ENCODE data around the gene OVCH1. TPM values are rescaled to one million over a fixed set of nuclear protein-coding genes. Genes with fewer than 3 reads are reported as not detected.

The OVCH1 gene
- total RNA-seq, 1 donor from 2014 or later: not detected

DNA sequence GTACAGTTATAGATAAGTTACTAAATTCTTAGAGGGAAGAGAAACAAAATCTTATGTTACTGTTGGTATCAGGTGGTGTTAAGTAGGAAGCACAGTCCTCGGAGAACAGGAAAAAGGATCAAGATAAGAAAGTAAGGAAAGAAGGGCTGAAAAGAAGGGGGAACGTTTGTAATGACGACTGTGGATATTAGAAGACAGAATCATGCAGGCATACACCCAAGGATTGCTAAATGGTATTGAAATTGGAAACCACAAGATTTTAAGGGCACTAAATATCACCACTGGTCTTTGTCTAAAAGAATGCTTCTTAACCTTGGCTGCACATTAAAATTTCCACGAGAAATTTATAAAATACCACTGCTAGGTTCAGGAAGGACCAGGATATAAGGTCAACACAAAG, 82.4 kb downstream of the OVCH1 start:
- no peak overlapping the region for H3K9ac ChIP-seq
- no peaks in the 10 kb centered on the region for H4K20me1 ChIP-seq (ENCODE audit: low read depth)
- H3K4me1 Mint-ChIP-seq: no peaks in the 10 kb centered on the region
- TF ChIP-seq, protein P1, sequence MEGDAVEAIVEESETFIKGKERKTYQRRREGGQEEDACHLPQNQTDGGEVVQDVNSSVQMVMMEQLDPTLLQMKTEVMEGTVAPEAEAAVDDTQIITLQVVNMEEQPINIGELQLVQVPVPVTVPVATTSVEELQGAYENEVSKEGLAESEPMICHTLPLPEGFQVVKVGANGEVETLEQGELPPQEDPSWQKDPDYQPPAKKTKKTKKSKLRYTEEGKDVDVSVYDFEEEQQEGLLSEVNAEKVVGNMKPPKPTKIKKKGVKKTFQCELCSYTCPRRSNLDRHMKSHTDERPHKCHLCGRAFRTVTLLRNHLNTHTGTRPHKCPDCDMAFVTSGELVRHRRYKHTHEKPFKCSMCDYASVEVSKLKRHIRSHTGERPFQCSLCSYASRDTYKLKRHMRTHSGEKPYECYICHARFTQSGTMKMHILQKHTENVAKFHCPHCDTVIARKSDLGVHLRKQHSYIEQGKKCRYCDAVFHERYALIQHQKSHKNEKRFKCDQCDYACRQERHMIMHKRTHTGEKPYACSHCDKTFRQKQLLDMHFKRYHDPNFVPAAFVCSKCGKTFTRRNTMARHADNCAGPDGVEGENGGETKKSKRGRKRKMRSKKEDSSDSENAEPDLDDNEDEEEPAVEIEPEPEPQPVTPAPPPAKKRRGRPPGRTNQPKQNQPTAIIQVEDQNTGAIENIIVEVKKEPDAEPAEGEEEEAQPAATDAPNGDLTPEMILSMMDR (IDR thresholded peaks at IDR 0.05): no peak
- no peak for TF ChIP-seq EZH2phosphoT487 (IDR thresholded peaks at IDR 0.05)
- no peak for TF ChIP-seq EZH2 (IDR thresholded peaks at IDR 0.05)
- H2AFZ ChIP-seq (replicated peaks): peak overlapping the region; percentile 20
- no peaks in the 10 kb centered on the region for H3F3A ChIP-seq (ENCODE audit: low read depth)
- H3K27ac ChIP-seq: no peak overlapping the region
- peaks cover 6% of the 10 kb centered on the region for H3K36me3 Mint-ChIP-seq
- no peaks in the 10 kb centered on the region for H3K4me1 ChIP-seq
- H3K27ac Mint-ChIP-seq: no peak overlapping the region
- no peaks in the 10 kb centered on the region for H3K36me3 ChIP-seq
- peaks cover 8% of the 10 kb centered on the region for H3K9me3 Mint-ChIP-seq
- H3K27me3 ChIP-seq: no peaks in the 10 kb centered on the region
- no peaks in the 10 kb centered on the region for H3K79me2 ChIP-seq (ENCODE audit: low read depth)
- H3K4me2 ChIP-seq: no peak overlapping the region
- DNase-seq (ENCODE audit: low spot score): no peak
- no peak overlapping the region for H3K4me3 ChIP-seq
- H3K9me3 ChIP-seq (ENCODE audit: low read depth): no peaks in the 10 kb centered on the region
- H3K4me3 Mint-ChIP-seq: no peak overlapping the region
- H3K27me3 Mint-ChIP-seq (ENCODE audit: insufficient read depth, low read depth): peaks cover 4% of the 10 kb centered on the region

DNA sequence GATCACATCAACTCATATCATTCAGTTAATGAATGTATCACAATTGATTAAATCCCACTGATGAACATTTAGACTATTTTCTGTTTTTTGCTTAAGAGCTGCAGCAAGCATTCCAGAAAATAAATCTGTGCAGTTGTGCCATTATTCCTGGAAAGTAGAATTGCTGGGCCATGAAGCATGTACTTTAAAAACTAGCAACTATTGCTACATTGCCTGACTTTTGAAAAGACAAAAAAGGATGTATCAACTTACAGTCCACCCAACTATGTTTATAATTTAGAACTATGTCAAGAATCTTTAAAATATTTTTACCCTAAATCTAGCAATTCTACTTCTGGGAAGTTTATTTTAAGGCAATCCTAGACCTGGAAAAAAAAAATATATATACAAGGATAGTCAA, 83.1 kb downstream of the OVCH1 start:
- TF ChIP-seq, protein P1 (IDR thresholded peaks at IDR 0.05): no peak
- TF ChIP-seq EZH2 (IDR thresholded peaks at IDR 0.05) (no peak), EZH2phosphoT487 (IDR thresholded peaks at IDR 0.05) (no peak)
- no peak overlapping the region for H3K4me3 Mint-ChIP-seq
- peaks cover 6% of the 10 kb centered on the region for H3K36me3 Mint-ChIP-seq
- Histone ChIP-seq H3F3A (ENCODE audit: low read depth) (no peaks in the 10 kb centered on the region), H2AFZ (replicated peaks) (no peak overlapping the region), H3K27me3 (no peaks in the 10 kb centered on the region), H3K79me2 (ENCODE audit: low read depth) (no peaks in the 10 kb centered on the region), H3K36me3 (no peaks in the 10 kb centered on the region), H3K9me3 (ENCODE audit: low read depth) (no peaks in the 10 kb centered on the region), H3K4me1 (no peaks in the 10 kb centered on the region), H3K9ac (no peak overlapping the region), H4K20me1 (ENCODE audit: low read depth) (no peaks in the 10 kb centered on the region), H3K4me3 (no peak overlapping the region), H3K4me2 (no peak overlapping the region), H3K27ac (no peak overlapping the region)
- H3K27me3 Mint-ChIP-seq (ENCODE audit: insufficient read depth, low read depth): peaks cover 4% of the 10 kb centered on the region
- peaks cover 8% of the 10 kb centered on the region for H3K9me3 Mint-ChIP-seq
- DNase-seq (ENCODE audit: low spot score): no peak
- no peak overlapping the region for H3K27ac Mint-ChIP-seq
- no peaks in the 10 kb centered on the region for H3K4me1 Mint-ChIP-seq

DNA sequence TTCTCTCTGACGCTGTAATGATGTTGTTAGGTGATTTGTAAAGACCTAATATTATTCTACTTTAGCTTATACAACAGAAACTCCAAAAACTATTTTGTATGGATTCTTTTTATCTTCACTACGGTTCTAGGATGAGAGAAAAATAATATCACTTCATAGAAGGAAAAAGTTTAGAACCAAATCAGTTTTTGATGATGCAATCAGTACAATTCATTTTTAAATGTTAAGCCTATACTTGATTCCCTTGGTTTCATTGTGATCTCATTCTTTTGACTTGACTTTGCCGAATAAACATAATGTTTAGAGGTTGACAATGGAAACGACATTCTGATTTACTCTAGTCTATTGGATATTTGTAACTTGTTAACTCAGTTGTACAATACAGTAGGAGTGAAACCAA, 91.9 kb downstream of the OVCH1 start:
- H3K36me3 Mint-ChIP-seq: no peaks in the 10 kb centered on the region
- TF ChIP-seq, protein P1 (IDR thresholded peaks at IDR 0.05): no peak
- TF ChIP-seq EZH2phosphoT487 (IDR thresholded peaks at IDR 0.05): no peak
- H3K9ac ChIP-seq: no peak overlapping the region
- H3K9me3 ChIP-seq (ENCODE audit: low read depth): no peaks in the 10 kb centered on the region
- H3K9me3 Mint-ChIP-seq: no peaks in the 10 kb centered on the region
- no peak overlapping the region for H3K4me3 ChIP-seq
- H3K4me2 ChIP-seq: no peak overlapping the region
- no peaks in the 10 kb centered on the region for H3K27me3 Mint-ChIP-seq (ENCODE audit: insufficient read depth, low read depth)
- no peak overlapping the region for H2AFZ ChIP-seq (replicated peaks)
- H3K36me3 ChIP-seq: no peaks in the 10 kb centered on the region
- no peak for DNase-seq (ENCODE audit: low spot score)
- H3K4me3 Mint-ChIP-seq: no peak overlapping the region
- H3F3A ChIP-seq (ENCODE audit: low read depth): no peaks in the 10 kb centered on the region
- no peaks in the 10 kb centered on the region for H3K4me1 ChIP-seq
- no peaks in the 10 kb centered on the region for H3K79me2 ChIP-seq (ENCODE audit: low read depth)
- no peaks in the 10 kb centered on the region for H3K27me3 ChIP-seq
- H3K27ac Mint-ChIP-seq: no peak overlapping the region
- no peaks in the 10 kb centered on the region for H3K4me1 Mint-ChIP-seq
- no peak overlapping the region for H3K27ac ChIP-seq
- H4K20me1 ChIP-seq (ENCODE audit: low read depth): no peaks in the 10 kb centered on the region
